Neural progenitor cell (in vitro differentiated cells): Measurements from ENCODE around the gene IQGAP3.

ENCODE experiments used
- CTCF ChIP-seq: fragments of 200-600 bp; sonication (generic); IDR thresholded peaks from 2 replicates; pipeline ENCODE4 v1.5.1; 2017; ENCODE audit warnings: antibody characterized with exemption, mild to moderate bottlenecking
- EZH2 ChIP-seq: fragments of 200-600 bp; sonication (generic); IDR thresholded peaks from 2 replicates; pipeline ENCODE4 v1.6.1; 2017; ENCODE audit warnings: antibody characterized with exemption, mild to moderate bottlenecking, moderate library complexity

GRCh38 chr1:156578055-156578454 lies 5.7 kb upstream of the IQGAP3 start:
- TF ChIP-seq CTCF (no peak), EZH2 (no peak)
